Fibroblast of mammary gland (primary cell): Measurements from ENCODE around the gene PNN.
A peak's percentile ranks its signal among the peaks of the same experiment; 100 is the strongest.

Experiments used
- DNase-seq: peaks from one replicate; pipeline ENCODE4 v3.0.0-alpha.2; 2010; ENCODE audit warnings: low read depth
- H3K4me3 ChIP-seq: 2 replicates; pipeline ENCODE4 v1.5.1; 2011; ENCODE audit warnings: low read depth, mild to moderate bottlenecking, low read length, moderate library complexity; ENCODE audit not compliant: control insufficient read depth
- CTCF ChIP-seq: conservative IDR thresholded peaks from 2 replicates; pipeline ENCODE4 v1.5.1; 2011; ENCODE audit warnings: low read depth, low read length, inconsistent platforms; ENCODE audit not compliant: control insufficient read depth, insufficient read depth

Gene PNN

DNA sequence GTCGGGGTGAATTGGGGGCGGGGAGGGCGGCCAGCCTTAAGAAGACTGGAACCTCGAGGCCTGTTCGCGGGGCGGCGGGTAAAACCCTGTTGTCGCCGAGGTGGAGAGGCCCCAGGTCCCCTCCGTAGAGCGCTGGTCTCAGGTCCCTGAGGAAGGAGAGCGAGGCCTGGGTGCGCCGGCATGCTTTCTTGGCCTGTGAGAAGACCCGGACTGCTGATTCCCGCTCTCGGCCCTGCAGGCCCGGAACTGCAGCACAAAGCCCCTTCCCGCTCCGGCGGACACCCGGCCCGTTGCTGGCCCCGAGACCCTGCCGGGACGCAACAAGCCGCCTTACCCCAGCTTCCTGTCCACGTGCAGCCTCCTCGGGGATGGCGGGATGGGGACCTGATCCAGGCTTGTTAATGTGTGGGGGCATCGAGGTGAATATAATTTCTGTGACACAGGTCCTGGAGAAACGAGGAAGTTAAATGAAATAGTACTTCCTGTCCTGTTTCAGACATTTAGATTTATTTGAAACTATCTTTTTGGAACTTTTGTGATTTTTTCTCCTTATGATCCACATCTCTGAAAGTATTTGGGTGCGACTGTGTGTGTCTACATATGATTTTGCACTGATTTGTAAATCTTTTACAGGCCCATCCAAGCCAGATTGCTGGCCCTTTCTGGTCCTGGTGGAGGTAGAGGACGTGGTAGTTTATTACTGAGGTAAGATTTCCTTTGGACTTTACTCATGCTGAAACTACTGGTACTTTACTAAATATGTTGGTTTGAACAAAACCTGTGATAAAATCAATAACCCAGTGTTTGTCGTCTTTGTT is 600 bp downstream of the PNN start:
- DNase-seq: peak; percentile 26
- H3K4me3 ChIP-seq: peak overlapping the region; percentile 97

DNA sequence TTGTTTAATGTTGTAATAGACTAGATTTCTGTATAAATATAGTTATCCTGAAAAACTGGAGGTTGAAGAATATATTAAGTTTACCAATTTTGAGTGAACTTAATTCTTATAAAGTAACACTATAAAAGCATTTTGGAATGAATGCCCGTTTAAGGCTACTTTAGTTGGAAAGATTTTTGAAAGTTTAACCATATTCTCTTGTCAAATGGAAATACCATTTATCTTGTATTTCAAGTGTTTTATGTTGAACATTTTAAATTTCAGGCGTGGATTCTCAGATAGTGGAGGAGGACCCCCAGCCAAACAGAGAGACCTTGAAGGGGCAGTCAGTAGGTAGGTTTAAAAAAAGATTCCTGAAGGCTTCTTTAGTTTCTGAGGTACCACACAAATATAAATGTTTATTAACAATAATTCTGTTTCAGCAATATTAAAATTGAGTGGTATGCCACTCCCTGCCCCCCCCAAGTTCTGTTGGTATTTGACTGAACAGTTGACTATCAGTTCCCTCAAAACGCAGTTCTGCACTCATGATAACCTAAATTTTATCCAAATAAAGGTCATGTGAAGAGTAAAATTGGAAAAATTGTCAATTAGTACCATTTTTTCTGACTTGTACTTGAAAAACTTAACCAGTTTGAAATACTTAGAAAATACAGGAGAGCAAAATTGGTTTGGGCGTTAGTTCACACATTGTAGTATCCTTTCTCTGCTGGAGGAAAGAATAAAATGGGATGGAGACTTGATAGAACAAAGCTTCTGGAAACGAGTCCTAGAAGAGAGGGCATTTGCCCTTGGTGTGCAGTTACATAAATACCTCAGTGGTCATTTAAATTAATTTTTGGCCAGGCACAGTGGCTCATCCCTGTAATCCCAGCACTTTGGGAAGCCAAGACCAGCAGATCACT is 1.5 kb downstream of the PNN start:
- peak overlapping the region; percentile 97 for H3K4me3 ChIP-seq
- no peak for DNase-seq
- no peak for TF ChIP-seq CTCF

More for the DNA sequence above, 600 bp downstream of the PNN start:
- TF ChIP-seq CTCF: no peak

DNA sequence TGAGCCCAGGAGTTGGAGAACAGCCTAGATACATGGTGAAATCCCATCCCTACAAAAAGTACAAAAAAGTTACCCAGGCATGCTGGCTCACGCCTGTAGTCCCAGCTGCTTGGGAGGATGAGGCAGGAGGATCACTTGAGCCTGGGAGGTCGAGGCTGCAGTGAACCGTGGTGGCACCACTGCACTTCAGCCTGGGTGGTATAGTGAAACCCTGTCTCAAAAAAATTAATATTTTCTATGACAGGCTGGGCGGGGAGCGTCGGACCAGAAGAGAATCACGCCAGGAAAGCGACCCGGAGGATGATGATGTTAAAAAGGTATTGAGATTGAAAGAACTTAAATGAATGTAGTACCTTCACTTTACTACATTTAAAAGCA is 2.1 kb downstream of the PNN start:
- DNase-seq: no peak
- no peak overlapping the region for H3K4me3 ChIP-seq
- TF ChIP-seq CTCF: no peak

DNA sequence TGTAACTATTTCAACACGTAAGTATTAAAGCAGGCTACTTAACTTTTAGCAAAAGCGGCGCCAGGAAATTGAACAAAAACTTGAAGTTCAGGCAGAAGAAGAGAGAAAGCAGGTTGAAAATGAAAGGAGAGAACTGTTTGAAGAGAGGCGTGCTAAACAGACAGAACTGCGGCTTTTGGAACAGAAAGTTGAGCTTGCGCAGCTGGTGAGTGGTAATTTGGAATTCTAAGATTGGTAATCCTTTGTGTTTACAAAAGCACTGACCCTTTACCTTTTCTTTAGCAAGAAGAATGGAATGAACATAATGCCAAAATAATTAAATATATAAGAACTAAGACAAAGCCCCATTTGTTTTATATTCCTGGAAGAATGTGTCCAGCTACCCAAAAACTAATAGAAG is 4.0 kb downstream of the PNN start:
- no peak for TF ChIP-seq CTCF
- no peak overlapping the region for H3K4me3 ChIP-seq
- DNase-seq: no peak

DNA sequence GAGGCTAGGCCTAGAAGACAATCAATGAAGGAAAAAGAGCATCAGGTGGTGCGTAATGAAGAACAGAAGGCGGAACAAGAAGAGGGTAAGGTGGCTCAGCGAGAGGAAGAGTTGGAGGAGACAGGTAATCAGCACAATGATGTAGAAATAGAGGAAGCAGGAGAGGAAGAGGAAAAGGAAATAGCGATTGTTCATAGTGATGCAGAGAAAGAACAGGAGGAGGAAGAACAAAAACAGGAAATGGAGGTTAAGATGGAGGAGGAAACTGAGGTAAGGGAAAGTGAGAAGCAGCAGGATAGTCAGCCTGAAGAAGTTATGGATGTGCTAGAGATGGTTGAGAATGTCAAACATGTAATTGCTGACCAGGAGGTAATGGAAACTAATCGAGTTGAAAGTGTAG is 5.5 kb downstream of the PNN start:
- no peak for TF ChIP-seq CTCF
- no peak overlapping the region for H3K4me3 ChIP-seq
- DNase-seq: no peak

DNA sequence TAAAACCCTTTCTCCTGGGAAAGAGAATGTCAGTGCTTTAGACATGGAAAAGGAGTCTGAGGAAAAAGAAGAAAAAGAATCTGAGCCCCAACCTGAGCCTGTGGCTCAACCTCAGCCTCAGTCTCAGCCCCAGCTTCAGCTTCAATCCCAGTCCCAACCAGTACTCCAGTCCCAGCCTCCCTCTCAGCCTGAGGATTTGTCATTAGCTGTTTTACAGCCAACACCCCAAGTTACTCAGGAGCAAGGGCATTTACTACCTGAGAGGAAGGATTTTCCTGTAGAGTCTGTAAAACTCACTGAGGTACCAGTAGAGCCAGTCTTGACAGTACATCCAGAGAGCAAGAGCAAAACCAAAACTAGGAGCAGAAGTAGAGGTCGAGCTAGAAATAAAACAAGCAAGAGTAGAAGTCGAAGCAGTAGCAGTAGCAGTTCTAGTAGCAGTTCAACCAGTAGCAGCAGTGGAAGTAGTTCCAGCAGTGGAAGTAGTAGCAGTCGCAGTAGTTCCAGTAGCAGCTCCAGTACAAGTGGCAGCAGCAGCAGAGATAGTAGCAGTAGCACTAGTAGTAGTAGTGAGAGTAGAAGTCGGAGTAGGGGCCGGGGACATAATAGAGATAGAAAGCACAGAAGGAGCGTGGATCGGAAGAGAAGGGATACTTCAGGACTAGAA is 6.1 kb downstream of the PNN start:
- no peak overlapping the region for H3K4me3 ChIP-seq
- no peak for TF ChIP-seq CTCF
- DNase-seq: no peak
